Subcutaneous adipose tissue (tissue), 4 donors: ENCODE measurements around the gene COL11A2. TPM values are rescaled to one million over a fixed set of nuclear protein-coding genes. Genes with fewer than 3 reads are reported as not detected.

Experiments used
- CTCF ChIP-seq: fragments of 450-650 bp; IDR thresholded peaks from one replicate; pipeline ENCODE4 v1.5.1; 2016; ENCODE audit warnings: low read depth, mild to moderate bottlenecking, control low read depth, antibody characterized with exemption, moderate library complexity
- total RNA-seq, 4 donors: library from RNA; depleted of rRNA; stranded (reverse); fragments of >200 nt; gene quantifications; one replicate each; pipeline ENCODE4 v1.1.0, GENCODE V29; 2016

COL11A2 gene
- total RNA-seq, 4 donors from 2014 or later: 0.17 to 0.75 (median 0.66) TPM; not detected in 1

GRCh38 chr6:33139596-33140206 lies 52.6 kb downstream of the COL11A2 start:
- no peak for TF ChIP-seq CTCF

GRCh38 chr6:33136310-33136900 lies 55.9 kb downstream of the COL11A2 start:
- TF ChIP-seq CTCF: no peak

- TF ChIP-seq CTCF: no peak
Measured at GRCh38 chr6:33132081-33132524, 60.2 kb downstream of the COL11A2 start.

- TF ChIP-seq CTCF: no peak
Measured at GRCh38 chr6:33128318-33128717, 63.9 kb downstream of the COL11A2 start.

- TF ChIP-seq CTCF: no peak
Measured at GRCh38 chr6:33126101-33126714, 66.1 kb downstream of the COL11A2 start.

- TF ChIP-seq CTCF: no peak
Measured at GRCh38 chr6:33124947-33125346, 67.3 kb downstream of the COL11A2 start.

- TF ChIP-seq CTCF: no peak
Measured at GRCh38 chr6:33124525-33124901, 67.8 kb downstream of the COL11A2 start.
